ENCODE results near the gene LRRC4C. TPM values are rescaled to one million over a fixed set of nuclear protein-coding genes. Genes with fewer than 3 reads are reported as not detected.

Gene LRRC4C
- total RNA-seq, 2 donors from 2014 or later, result 1.3 TPM; not detected in 1

- no peak for TF ChIP-seq POLR2A (IDR thresholded peaks at IDR 0.05)
- no peaks in the 10 kb centered on the region for H3K4me1 ChIP-seq
- no peaks in the 10 kb centered on the region for H3K36me3 ChIP-seq (replicated peaks in 1 of 2; ENCODE audit: insufficient read depth in 1 of 2, low read depth in 2 of 2)
- ATAC-seq, result no peak
- H3K27ac ChIP-seq, result no peak overlapping the region
- intact Hi-C loops (cut with DNase I), result no loop called here
- no peak overlapping the region for H3K4me3 ChIP-seq
- whole genome bisulfite sequencing, 2 donors, result 51 to 55% methylated on average over 7 of the region's 7 CpGs
- H3K27me3 ChIP-seq, result no peaks in the 10 kb centered on the region
- no peak for DNase-seq
- H3K9me3 ChIP-seq, result no peaks in the 10 kb centered on the region
Measured at GRCh38 chr11:40080434-40080833, 1379.0 kb downstream of the LRRC4C start.

Small RNA genes lying within 50 kb of the gene (small RNA-seq; reads per million reads assigned to genes)
- not detected for gene RF00019
- not detected for gene RNU6-365P
